Measurements from ENCODE around the gene CYTH2. TPM values are rescaled to one million over a fixed set of nuclear protein-coding genes. Genes with fewer than 3 reads are reported as not detected.
A peak's percentile ranks its signal among the peaks of the same experiment; 100 is the strongest.
"Not testable (repeated sequence)": the region's sequence is repeated elsewhere in the genome, so short reads cannot be mapped to it uniquely, and the experiment has no call there.

The CYTH2 gene
- total RNA-seq, 2 donors from 2014 or later: 42.3 to 53.4 TPM

- not testable (repeated sequence) for H3K36me3 Mint-ChIP-seq (ENCODE audit: low read depth); ATAC-seq; H3K27me3 Mint-ChIP-seq; H3K27ac Mint-ChIP-seq; H3K9me3 ChIP-seq (ENCODE audit: control insufficient read depth, low read length, poor library complexity, severe bottlenecking); H3K4me3 Mint-ChIP-seq; DNase-seq
- H3K4me1 Mint-ChIP-seq: peaks cover 13% of the 10 kb centered on the region
Observed at GRCh38 chr19:48486706-48487105, 17.5 kb downstream of the CYTH2 start.

GRCh38 chr19:48487544-48487943 lies 18.4 kb downstream of the CYTH2 start:
- H3K4me3 Mint-ChIP-seq: no peak overlapping the region
- H3K9me3 ChIP-seq (ENCODE audit: control insufficient read depth, low read length, poor library complexity, severe bottlenecking): no peaks in the 10 kb centered on the region
- H3K4me1 Mint-ChIP-seq: peaks cover 19% of the 10 kb centered on the region
- ATAC-seq (no peak), DNase-seq (no peak)
- H3K27ac Mint-ChIP-seq: no peak overlapping the region
- peaks cover 7% of the 10 kb centered on the region for H3K36me3 Mint-ChIP-seq (ENCODE audit: low read depth)
- H3K27me3 Mint-ChIP-seq: peaks cover 5% of the 10 kb centered on the region

- H3K4me1 Mint-ChIP-seq: peaks cover 22% of the 10 kb centered on the region
- ATAC-seq: no peak
- no peak overlapping the region for H3K4me3 Mint-ChIP-seq
- H3K9me3 ChIP-seq (ENCODE audit: control insufficient read depth, low read length, poor library complexity, severe bottlenecking): no peaks in the 10 kb centered on the region
- H3K27me3 Mint-ChIP-seq: peaks cover 8% of the 10 kb centered on the region
- peaks cover 7% of the 10 kb centered on the region for H3K36me3 Mint-ChIP-seq (ENCODE audit: low read depth)
- no peak for DNase-seq
- no peak overlapping the region for H3K27ac Mint-ChIP-seq
Observed at GRCh38 chr19:48487948-48488347, 18.8 kb downstream of the CYTH2 start.

- H3K9me3 ChIP-seq (ENCODE audit: control insufficient read depth, low read length, poor library complexity, severe bottlenecking); ATAC-seq; H3K27me3 Mint-ChIP-seq; DNase-seq; H3K4me3 Mint-ChIP-seq; H3K36me3 Mint-ChIP-seq (ENCODE audit: low read depth); H3K27ac Mint-ChIP-seq: not testable (repeated sequence)
- H3K4me1 Mint-ChIP-seq: peaks cover 24% of the 10 kb centered on the region
Observed at GRCh38 chr19:48488478-48488877, 19.3 kb downstream of the CYTH2 start.

GRCh38 chr19:48489608-48490216 lies 20.5 kb downstream of the CYTH2 start:
- Mint-ChIP-seq H3K27me3 (peaks cover 14% of the 10 kb centered on the region), H3K4me3 (peak overlapping the region; percentile 12), H3K27ac (no peak overlapping the region), H3K36me3 (ENCODE audit: low read depth) (peaks cover 3% of the 10 kb centered on the region), H3K4me1 (peaks cover 21% of the 10 kb centered on the region)
- DNase-seq: peak; percentile 68 to 79 (median 71)
- no peaks in the 10 kb centered on the region for H3K9me3 ChIP-seq (ENCODE audit: control insufficient read depth, low read length, poor library complexity, severe bottlenecking)
- ATAC-seq: peak; percentile 51

- Mint-ChIP-seq H3K36me3 (ENCODE audit: low read depth) (peaks cover 3% of the 10 kb centered on the region), H3K27ac (peak overlapping the region; percentile 34), H3K27me3 (peaks cover 26% of the 10 kb centered on the region), H3K4me3 (peak overlapping the region; percentile 79), H3K4me1 (peaks cover 21% of the 10 kb centered on the region)
- ATAC-seq: peak; percentile 31
- DNase-seq: peak in 2 of 3 donors; percentile 55 to 64
- no peaks in the 10 kb centered on the region for H3K9me3 ChIP-seq (ENCODE audit: control insufficient read depth, low read length, poor library complexity, severe bottlenecking)
Observed at GRCh38 chr19:48490981-48491792, 22.0 kb downstream of the CYTH2 start.

GRCh38 chr19:48491793-48492123 lies 22.6 kb downstream of the CYTH2 start:
- DNase-seq (no peak), ATAC-seq (no peak)
- Mint-ChIP-seq H3K4me3 (peak overlapping the region; percentile 76), H3K27ac (no peak overlapping the region), H3K27me3 (peaks cover 26% of the 10 kb centered on the region), H3K4me1 (peaks cover 21% of the 10 kb centered on the region), H3K36me3 (ENCODE audit: low read depth) (no peaks in the 10 kb centered on the region)
- no peaks in the 10 kb centered on the region for H3K9me3 ChIP-seq (ENCODE audit: control insufficient read depth, low read length, poor library complexity, severe bottlenecking)

GRCh38 chr19:48492925-48493717 lies 24.0 kb downstream of the CYTH2 start:
- H3K36me3 Mint-ChIP-seq (ENCODE audit: low read depth): no peaks in the 10 kb centered on the region
- peaks cover 26% of the 10 kb centered on the region for H3K27me3 Mint-ChIP-seq
- DNase-seq: peak; percentile 68 to 78 (median 73)
- H3K27ac Mint-ChIP-seq: no peak overlapping the region
- H3K4me1 Mint-ChIP-seq: peaks cover 23% of the 10 kb centered on the region
- peak; percentile 77 for ATAC-seq
- no peaks in the 10 kb centered on the region for H3K9me3 ChIP-seq (ENCODE audit: control insufficient read depth, low read length, poor library complexity, severe bottlenecking)
- peak overlapping the region; percentile 77 for H3K4me3 Mint-ChIP-seq

GRCh38 chr19:48493718-48494401 lies 24.7 kb downstream of the CYTH2 start:
- H3K4me3 Mint-ChIP-seq: peak overlapping the region; percentile 87
- ATAC-seq (no peak), DNase-seq (no peak)
- H3K27ac Mint-ChIP-seq: no peak overlapping the region
- no peaks in the 10 kb centered on the region for H3K9me3 ChIP-seq (ENCODE audit: control insufficient read depth, low read length, poor library complexity, severe bottlenecking)
- peaks cover 20% of the 10 kb centered on the region for H3K4me1 Mint-ChIP-seq
- no peaks in the 10 kb centered on the region for H3K36me3 Mint-ChIP-seq (ENCODE audit: low read depth)
- peaks cover 26% of the 10 kb centered on the region for H3K27me3 Mint-ChIP-seq

- H3K36me3 Mint-ChIP-seq (ENCODE audit: low read depth): no peaks in the 10 kb centered on the region
- H3K9me3 ChIP-seq (ENCODE audit: control insufficient read depth, low read length, poor library complexity, severe bottlenecking): no peaks in the 10 kb centered on the region
- ATAC-seq (no peak), DNase-seq (no peak)
- no peak overlapping the region for H3K27ac Mint-ChIP-seq
- peaks cover 30% of the 10 kb centered on the region for H3K27me3 Mint-ChIP-seq
- peaks cover 23% of the 10 kb centered on the region for H3K4me1 Mint-ChIP-seq
- H3K4me3 Mint-ChIP-seq: peak overlapping the region; percentile 33
Observed at GRCh38 chr19:48495396-48495795, 26.2 kb downstream of the CYTH2 start.

- Mint-ChIP-seq H3K4me1 (peaks cover 22% of the 10 kb centered on the region), H3K36me3 (ENCODE audit: low read depth) (no peaks in the 10 kb centered on the region), H3K4me3 (no peak overlapping the region), H3K27ac (no peak overlapping the region), H3K27me3 (peaks cover 28% of the 10 kb centered on the region)
- DNase-seq (no peak), ATAC-seq (no peak)
- no peaks in the 10 kb centered on the region for H3K9me3 ChIP-seq (ENCODE audit: control insufficient read depth, low read length, poor library complexity, severe bottlenecking)
Observed at GRCh38 chr19:48496959-48497727, 28.0 kb downstream of the CYTH2 start.

Measured in T-helper 17 cell (primary cell).